Vagina (tissue), 2 donors: ENCODE measurements around the gene ALG12.

Experiments
- CTCF ChIP-seq, 3 experiments: fragments of 450-650 bp in 2 of 3; fragments of 200-600 bp in 1 of 3; sonication (generic) in 1 of 3; IDR thresholded peaks; one replicate each; pipeline ENCODE4 v1.5.1; 2017 to 2019; ENCODE audit warnings: antibody characterized with exemption in 3 of 3, mild to moderate bottlenecking in 2 of 3, moderate library complexity in 2 of 3
- POLR2A ChIP-seq, 2 donors: fragments of 450-650 bp; IDR thresholded peaks; one replicate each; pipeline ENCODE4 v1.6.1; 2017; ENCODE audit warnings: antibody characterized with exemption in 2 of 2, mild to moderate bottlenecking in 2 of 2, moderate library complexity in 2 of 2

GRCh38 chr22:49936973-49937757 is 18.9 kb upstream of the ALG12 start:
- TF ChIP-seq CTCF (IDR thresholded peaks at IDR 0.05): no peak
- TF ChIP-seq POLR2A (IDR thresholded peaks at IDR 0.05): no peak
